Measurements from ENCODE around the gene NEK6. TPM values are rescaled to one million over a fixed set of nuclear protein-coding genes. Genes with fewer than 3 reads are reported as not detected.

NEK6 gene
- total RNA-seq, 1 experiment from 2014 or later = 21.1 TPM

DNA sequence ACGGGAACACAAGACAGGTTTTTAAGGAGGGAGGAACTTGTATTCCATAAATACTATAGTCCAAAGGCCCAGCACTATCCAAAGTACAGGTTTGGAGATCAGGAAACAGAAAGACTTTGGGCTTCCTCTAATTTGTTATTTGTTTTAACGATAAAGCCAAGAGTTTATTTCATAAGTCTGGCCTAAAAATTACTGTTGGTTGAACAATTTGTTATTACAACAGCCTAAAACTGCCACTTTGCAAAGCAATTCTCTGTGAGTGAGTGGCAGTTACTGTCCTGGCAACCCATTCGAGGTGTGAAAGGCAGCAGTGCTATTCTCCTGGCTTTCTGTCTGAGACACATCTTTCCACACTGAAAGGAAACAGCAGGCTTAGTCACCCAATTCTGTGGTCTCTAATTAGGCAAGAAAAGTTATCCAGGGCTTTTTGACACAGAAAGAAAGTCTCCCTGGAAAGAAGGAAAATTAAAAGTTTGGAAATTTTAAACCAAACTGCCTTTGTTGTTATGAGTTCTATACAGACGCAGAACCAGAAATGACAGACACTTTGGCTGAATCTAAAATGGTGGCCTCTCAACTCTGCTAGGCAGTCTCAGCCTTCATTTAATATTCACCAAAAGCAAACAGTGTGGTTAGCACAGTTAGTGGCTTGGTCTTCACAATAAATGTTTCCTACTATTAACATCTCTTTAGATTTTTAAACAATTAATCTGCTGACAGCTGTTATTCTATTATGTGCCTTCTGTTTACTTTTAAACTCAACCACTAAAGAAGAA, 123.6 kb downstream of the NEK6 start:
- H3K36me3 ChIP-seq (ENCODE audit: low read depth, low read length) = peaks cover 41% of the 10 kb centered on the region
- CTCF ChIA-PET = no interaction called here
- BruUV-seq (replicated peaks) = no TSS peak

GRCh38 chr9:124384210-124384609, 126.5 kb downstream of the NEK6 start:
- no peaks in the 10 kb centered on the region for H3F3A ChIP-seq (ENCODE audit: low read length, unreplicated experiment)
- no peak overlapping the region for H3K4me3 ChIP-seq (ENCODE audit: low read length)
- no peaks in the 10 kb centered on the region for H3K27me3 ChIP-seq (ENCODE audit: low read length)
- no peak for TF ChIP-seq EZH2 (IDR thresholded peaks at IDR 0.05; ENCODE audit: low read length, unreplicated experiment)
- TF ChIP-seq, protein P1, sequence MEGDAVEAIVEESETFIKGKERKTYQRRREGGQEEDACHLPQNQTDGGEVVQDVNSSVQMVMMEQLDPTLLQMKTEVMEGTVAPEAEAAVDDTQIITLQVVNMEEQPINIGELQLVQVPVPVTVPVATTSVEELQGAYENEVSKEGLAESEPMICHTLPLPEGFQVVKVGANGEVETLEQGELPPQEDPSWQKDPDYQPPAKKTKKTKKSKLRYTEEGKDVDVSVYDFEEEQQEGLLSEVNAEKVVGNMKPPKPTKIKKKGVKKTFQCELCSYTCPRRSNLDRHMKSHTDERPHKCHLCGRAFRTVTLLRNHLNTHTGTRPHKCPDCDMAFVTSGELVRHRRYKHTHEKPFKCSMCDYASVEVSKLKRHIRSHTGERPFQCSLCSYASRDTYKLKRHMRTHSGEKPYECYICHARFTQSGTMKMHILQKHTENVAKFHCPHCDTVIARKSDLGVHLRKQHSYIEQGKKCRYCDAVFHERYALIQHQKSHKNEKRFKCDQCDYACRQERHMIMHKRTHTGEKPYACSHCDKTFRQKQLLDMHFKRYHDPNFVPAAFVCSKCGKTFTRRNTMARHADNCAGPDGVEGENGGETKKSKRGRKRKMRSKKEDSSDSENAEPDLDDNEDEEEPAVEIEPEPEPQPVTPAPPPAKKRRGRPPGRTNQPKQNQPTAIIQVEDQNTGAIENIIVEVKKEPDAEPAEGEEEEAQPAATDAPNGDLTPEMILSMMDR (conservative IDR thresholded peaks at IDR 0.05; ENCODE audit: low read depth, low read length) = no peak
- TF ChIP-seq EZH2phosphoT487 (IDR thresholded peaks at IDR 0.05; ENCODE audit: borderline replicate concordance, low read length) = no peak
- CTCF ChIA-PET = no interaction called here
- H3K9me3 ChIP-seq (ENCODE audit: low read length) = no peaks in the 10 kb centered on the region
- DNase-seq (no peak), ATAC-seq (no peak)
- peaks cover 89% of the 10 kb centered on the region for H3K79me2 ChIP-seq (ENCODE audit: low read length)
- H3K9me2 ChIP-seq (replicated peaks; ENCODE audit: low read length) = no peaks in the 10 kb centered on the region
- BruUV-seq (replicated peaks) = no TSS peak
- H3K9ac ChIP-seq (ENCODE audit: low read length) = no peak overlapping the region
- H3K27ac ChIP-seq (ENCODE audit: low read length) = no peak overlapping the region
- H3K36me3 ChIP-seq (ENCODE audit: low read depth, low read length) = peaks cover 43% of the 10 kb centered on the region
- H3K4me1 ChIP-seq (ENCODE audit: insufficient read depth, low read length) = peaks cover 5% of the 10 kb centered on the region; the same call in 1 of the 2 replicates
- intact Hi-C loops (cut with micrococcal nuclease) = no loop called here
- H2AFZ ChIP-seq (ENCODE audit: low read length) = no peak overlapping the region
- peaks cover 42% of the 10 kb centered on the region for H4K20me1 ChIP-seq (ENCODE audit: low read length)
- POLR2A ChIA-PET (ENCODE audit: unreplicated experiment) = no interaction called here
- H3K4me2 ChIP-seq (ENCODE audit: low read length) = no peak overlapping the region

More for the DNA sequence above, 123.6 kb downstream of the NEK6 start:
- ATAC-seq (no peak), DNase-seq (no peak)
- POLR2A ChIA-PET (ENCODE audit: unreplicated experiment) = no interaction called here
- Histone ChIP-seq H3K4me1 (ENCODE audit: insufficient read depth, low read length) (peaks cover 3% of the 10 kb centered on the region; the same call in 1 of the 2 replicates), H3K4me3 (ENCODE audit: low read length) (no peak overlapping the region), H3K9me3 (ENCODE audit: low read length) (no peaks in the 10 kb centered on the region), H3K9ac (ENCODE audit: low read length) (no peak overlapping the region), H3F3A (ENCODE audit: low read length, unreplicated experiment) (no peaks in the 10 kb centered on the region), H3K27ac (ENCODE audit: low read length) (no peak overlapping the region), H4K20me1 (ENCODE audit: low read length) (peaks cover 16% of the 10 kb centered on the region; the same call in 1 of the 2 replicates), H3K4me2 (ENCODE audit: low read length) (no peak overlapping the region), H3K79me2 (ENCODE audit: low read length) (peaks cover 89% of the 10 kb centered on the region), H2AFZ (ENCODE audit: low read length) (no peak overlapping the region), H3K9me2 (replicated peaks; ENCODE audit: low read length) (no peaks in the 10 kb centered on the region), H3K27me3 (ENCODE audit: low read length) (no peaks in the 10 kb centered on the region)
- intact Hi-C loops (cut with micrococcal nuclease) = no loop called here
- no peak for TF ChIP-seq EZH2 (IDR thresholded peaks at IDR 0.05; ENCODE audit: low read length, unreplicated experiment)
- TF ChIP-seq, protein P1 (conservative IDR thresholded peaks at IDR 0.05; ENCODE audit: low read depth, low read length) = no peak
- TF ChIP-seq EZH2phosphoT487 (IDR thresholded peaks at IDR 0.05; ENCODE audit: borderline replicate concordance, low read length) = no peak

DNA sequence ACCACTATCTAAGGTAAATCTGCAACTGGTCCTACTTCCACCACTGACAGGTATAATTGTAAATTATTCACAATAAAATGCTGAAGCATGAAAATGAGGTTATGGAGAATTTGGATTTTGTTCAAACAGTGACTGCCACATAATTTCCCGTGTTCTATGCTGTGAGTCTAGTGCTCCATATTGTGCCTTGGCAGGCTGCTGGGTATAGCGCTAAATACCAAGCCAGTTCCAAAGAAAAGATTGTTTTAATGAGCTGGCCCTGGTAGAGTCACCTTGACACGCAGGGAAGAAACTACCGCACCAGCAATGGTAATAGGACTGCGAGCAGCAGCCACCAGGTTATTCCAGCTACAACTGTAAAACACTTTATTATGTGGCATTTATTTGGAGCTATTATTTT, 127.1 kb downstream of the NEK6 start:
- Histone ChIP-seq H2AFZ (ENCODE audit: low read length) (no peak overlapping the region), H3K36me3 (ENCODE audit: low read depth, low read length) (peaks cover 40% of the 10 kb centered on the region), H3K4me1 (ENCODE audit: insufficient read depth, low read length) (peaks cover 5% of the 10 kb centered on the region; the same call in 1 of the 2 replicates), H3K9me2 (replicated peaks; ENCODE audit: low read length) (no peaks in the 10 kb centered on the region), H4K20me1 (ENCODE audit: low read length) (peaks cover 44% of the 10 kb centered on the region), H3K27me3 (ENCODE audit: low read length) (no peaks in the 10 kb centered on the region), H3K9me3 (ENCODE audit: low read length) (no peaks in the 10 kb centered on the region), H3K4me3 (ENCODE audit: low read length) (no peak overlapping the region), H3K79me2 (ENCODE audit: low read length) (peaks cover 89% of the 10 kb centered on the region), H3K4me2 (ENCODE audit: low read length) (no peak overlapping the region), H3K9ac (ENCODE audit: low read length) (no peak overlapping the region), H3F3A (ENCODE audit: low read length, unreplicated experiment) (no peaks in the 10 kb centered on the region), H3K27ac (ENCODE audit: low read length) (no peak overlapping the region)
- BruUV-seq (replicated peaks) = no TSS peak
- ATAC-seq = no peak
- intact Hi-C loops (cut with micrococcal nuclease) = no loop called here
- no peak for DNase-seq
- POLR2A ChIA-PET (ENCODE audit: unreplicated experiment) = no interaction called here
- TF ChIP-seq EZH2phosphoT487 (IDR thresholded peaks at IDR 0.05; ENCODE audit: borderline replicate concordance, low read length) (no peak), EZH2 (IDR thresholded peaks at IDR 0.05; ENCODE audit: low read length, unreplicated experiment) (no peak)
- TF ChIP-seq, protein P1 (conservative IDR thresholded peaks at IDR 0.05; ENCODE audit: low read depth, low read length) = no peak
- CTCF ChIA-PET = no interaction called here
